HG02970 (cell line): ENCODE measurements around the gene ZNF75A.

Experiments
- ATAC-seq: cut with Tn5 transposase; IDR thresholded peaks from one replicate; pipeline ENCODE4 v1.9.1; 2021; ENCODE audit warnings: mild to moderate bottlenecking, moderate library complexity, moderate number of reproducible peaks; ENCODE audit not compliant: unreplicated experiment, low FRiP score

The ZNF75A gene

DNA sequence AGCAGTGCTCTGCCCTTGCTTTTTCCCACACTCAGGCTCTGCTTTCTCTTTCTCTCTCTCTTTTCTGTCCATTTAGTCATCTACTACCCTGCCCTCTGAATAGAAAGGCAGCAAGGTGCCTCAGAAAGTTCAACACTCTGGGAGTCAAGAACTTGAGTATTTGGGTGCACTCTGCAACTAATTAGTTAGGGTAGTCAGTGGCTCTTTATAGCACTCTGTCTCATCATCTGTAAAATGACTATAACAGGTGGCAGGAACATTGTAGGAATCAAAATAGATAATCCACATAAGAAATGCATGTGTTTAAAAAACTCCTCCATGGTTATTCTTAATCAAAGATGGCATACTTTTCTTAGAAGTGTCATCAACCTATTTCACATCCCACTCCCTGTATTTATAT, 57.6 kb downstream of the ZNF75A start:
- no peak for ATAC-seq

DNA sequence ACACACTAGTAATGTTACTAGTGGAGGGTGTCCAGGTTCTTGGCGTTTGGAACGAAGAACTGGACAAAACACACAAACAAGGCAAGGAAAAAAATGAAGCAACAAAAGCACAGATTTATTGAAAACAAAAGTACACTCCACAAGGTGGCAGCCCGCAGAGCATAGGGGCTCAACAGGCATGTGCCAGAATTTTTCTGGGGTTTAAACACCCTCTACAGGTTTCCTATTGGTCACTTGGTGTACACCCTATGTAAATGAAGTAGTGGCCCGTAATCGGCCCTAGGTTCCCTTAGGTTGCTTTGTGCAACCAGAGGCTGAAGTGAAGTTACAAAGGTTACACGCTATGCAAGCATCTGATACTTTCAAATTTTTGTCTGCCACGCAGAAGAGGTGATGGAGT, 58.5 kb downstream of the ZNF75A start:
- ATAC-seq, result no peak

DNA sequence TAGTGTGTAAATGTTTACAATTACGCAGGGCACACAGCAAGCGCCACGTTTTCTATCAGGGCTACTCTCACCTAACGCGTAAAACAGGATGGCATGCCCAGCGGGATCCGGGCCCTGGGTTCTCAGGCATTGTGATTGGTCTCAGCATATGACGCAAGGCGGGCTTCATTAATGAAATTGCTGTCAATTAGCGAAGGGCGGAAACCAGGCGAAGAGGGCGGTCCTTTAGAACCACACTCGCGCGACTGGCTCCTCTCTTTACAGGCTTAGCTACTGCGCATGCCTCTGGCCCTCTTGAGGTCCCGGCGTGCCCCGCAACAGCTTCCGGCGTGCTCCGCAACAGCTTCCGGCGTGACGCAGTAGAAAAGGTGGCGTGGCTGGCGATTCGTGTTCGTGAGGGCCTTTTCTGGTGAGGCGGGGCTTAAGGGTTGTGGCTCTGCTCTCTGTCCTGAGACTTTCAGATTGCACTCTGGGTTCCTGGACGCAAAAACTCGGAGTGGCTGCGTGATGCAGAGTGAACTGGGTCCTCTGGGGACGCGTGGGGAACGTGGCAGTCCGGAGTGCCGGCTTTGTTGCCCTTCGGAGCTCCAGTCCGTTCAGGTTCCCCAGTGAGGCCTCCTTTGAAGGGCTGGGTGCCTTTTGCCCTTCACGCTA, 59.6 kb downstream of the ZNF75A start:
- no peak for ATAC-seq
